ENCODE data around the gene GALNT12.

The GALNT12 gene

DNA sequence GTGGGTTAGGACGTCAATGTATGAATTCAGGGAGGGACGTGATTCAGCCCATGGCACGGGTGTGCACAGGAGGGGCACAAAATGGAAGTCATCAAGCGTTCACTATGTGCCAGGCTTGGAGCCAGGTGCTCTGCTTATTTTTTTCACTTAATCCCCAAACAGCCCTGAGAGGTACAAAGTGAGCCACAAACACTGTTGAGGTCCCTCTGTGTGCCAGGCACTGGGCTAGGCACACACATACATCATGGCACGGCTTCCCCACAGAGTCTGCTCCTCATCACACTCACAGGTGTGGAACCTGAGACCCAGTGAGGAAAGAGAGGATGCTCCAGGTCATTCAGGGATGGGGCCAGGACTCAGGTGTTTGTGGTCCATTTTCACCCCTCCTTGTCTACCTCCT, 68.1 kb downstream of the GALNT12 start:
- DNase-seq (ENCODE audit: low read depth, low spot score) = no peak
- H3K9ac ChIP-seq (ENCODE audit: insufficient read length) = no peak overlapping the region
- no peak for TF ChIP-seq POLR2AphosphoS5 (IDR thresholded peaks at IDR 0.05; ENCODE audit: borderline replicate concordance, low read depth, low read length)
- TF ChIP-seq FOXP2 (optimal IDR thresholded peaks at IDR 0.05; ENCODE audit: control extremely low read depth, extremely low read length, insufficient read depth) = no peak
- TF ChIP-seq EZH2 (IDR thresholded peaks at IDR 0.05) = no peak

GRCh38 chr9:98877311-98877710, 69.8 kb downstream of the GALNT12 start:
- no peak for TF ChIP-seq EZH2 (IDR thresholded peaks at IDR 0.05)
- no peak for TF ChIP-seq POLR2AphosphoS5 (IDR thresholded peaks at IDR 0.05; ENCODE audit: borderline replicate concordance, low read depth, low read length)
- no peak for TF ChIP-seq FOXP2 (optimal IDR thresholded peaks at IDR 0.05; ENCODE audit: control extremely low read depth, extremely low read length, insufficient read depth)

More for the DNA sequence above, 68.1 kb downstream of the GALNT12 start:
- Histone ChIP-seq H3K27ac (no peak overlapping the region), H3K36me3 (ENCODE audit: insufficient read depth, low read length) (no peaks in the 10 kb centered on the region), H3K4me3 (no peak overlapping the region), H3K9me3 (ENCODE audit: low read depth, low read length) (no peaks in the 10 kb centered on the region)

GRCh38 chr9:98879094-98879962, 71.9 kb downstream of the GALNT12 start:
- no peak overlapping the region for H3K27ac ChIP-seq
- no peak for TF ChIP-seq EZH2 (IDR thresholded peaks at IDR 0.05)
- TF ChIP-seq FOXP2 (optimal IDR thresholded peaks at IDR 0.05; ENCODE audit: control extremely low read depth, extremely low read length, insufficient read depth) = no peak
- no peak for TF ChIP-seq POLR2AphosphoS5 (IDR thresholded peaks at IDR 0.05; ENCODE audit: borderline replicate concordance, low read depth, low read length)
- no peaks in the 10 kb centered on the region for H3K9me3 ChIP-seq (ENCODE audit: low read depth, low read length)
- no peak overlapping the region for H3K9ac ChIP-seq (ENCODE audit: insufficient read length)
- no peaks in the 10 kb centered on the region for H3K36me3 ChIP-seq (ENCODE audit: insufficient read depth, low read length)
- DNase-seq (ENCODE audit: low read depth, low spot score) = no peak
- H3K4me3 ChIP-seq = no peak overlapping the region

More at GRCh38 chr9:98877311-98877710, 69.8 kb downstream of the GALNT12 start:
- no peak overlapping the region for H3K9ac ChIP-seq (ENCODE audit: insufficient read length)
- no peaks in the 10 kb centered on the region for H3K36me3 ChIP-seq (ENCODE audit: insufficient read depth, low read length)
- no peak overlapping the region for H3K27ac ChIP-seq
- no peaks in the 10 kb centered on the region for H3K9me3 ChIP-seq (ENCODE audit: low read depth, low read length)
- no peak for DNase-seq (ENCODE audit: low read depth, low spot score)
- no peak overlapping the region for H3K4me3 ChIP-seq

- H3K36me3 ChIP-seq (ENCODE audit: insufficient read depth, low read length) = no peaks in the 10 kb centered on the region
- no peak overlapping the region for H3K4me3 ChIP-seq
- H3K9me3 ChIP-seq (ENCODE audit: low read depth, low read length) = no peaks in the 10 kb centered on the region
- no peak for DNase-seq (ENCODE audit: low read depth, low spot score)
- TF ChIP-seq EZH2 (IDR thresholded peaks at IDR 0.05) (no peak), POLR2AphosphoS5 (IDR thresholded peaks at IDR 0.05; ENCODE audit: borderline replicate concordance, low read depth, low read length) (no peak), FOXP2 (optimal IDR thresholded peaks at IDR 0.05; ENCODE audit: control extremely low read depth, extremely low read length, insufficient read depth) (no peak)
- no peak overlapping the region for H3K27ac ChIP-seq
- no peak overlapping the region for H3K9ac ChIP-seq (ENCODE audit: insufficient read length)
These were observed 72.5 kb downstream of the GALNT12 start for GRCh38 chr9:98879963-98880310.

GRCh38 chr9:98880311-98881015, 73.0 kb downstream of the GALNT12 start:
- Histone ChIP-seq H3K27ac (no peak overlapping the region), H3K9ac (ENCODE audit: insufficient read length) (no peak overlapping the region), H3K4me3 (no peak overlapping the region), H3K36me3 (ENCODE audit: insufficient read depth, low read length) (no peaks in the 10 kb centered on the region), H3K9me3 (ENCODE audit: low read depth, low read length) (no peaks in the 10 kb centered on the region)
- TF ChIP-seq FOXP2 (optimal IDR thresholded peaks at IDR 0.05; ENCODE audit: control extremely low read depth, extremely low read length, insufficient read depth) = no peak
- no peak for TF ChIP-seq EZH2 (IDR thresholded peaks at IDR 0.05)
- TF ChIP-seq POLR2AphosphoS5 (IDR thresholded peaks at IDR 0.05; ENCODE audit: borderline replicate concordance, low read depth, low read length) = no peak
- no peak for DNase-seq (ENCODE audit: low read depth, low spot score)

DNA sequence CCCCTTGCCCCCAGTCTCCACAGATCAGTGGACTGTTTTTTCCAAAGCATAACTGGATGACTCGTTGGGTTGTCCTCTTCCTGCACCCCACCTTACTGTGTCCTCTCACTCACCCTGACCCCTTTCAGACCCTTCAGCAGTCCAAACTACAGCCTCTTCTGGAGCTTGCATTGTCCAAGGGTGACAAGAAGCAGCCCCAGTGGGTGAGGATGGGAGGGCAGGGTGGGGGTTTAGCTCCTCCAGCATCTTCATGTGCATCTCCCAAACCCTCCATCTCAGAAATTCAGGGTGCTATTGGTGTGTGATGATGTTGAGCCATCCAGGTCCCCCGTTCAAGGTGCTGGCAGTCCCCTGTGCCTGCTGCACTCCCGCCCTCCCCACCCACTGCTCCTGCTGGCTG, 73.9 kb downstream of the GALNT12 start:
- DNase-seq (ENCODE audit: low read depth, low spot score) = no peak

GRCh38 chr9:98881836-98882568, 74.5 kb downstream of the GALNT12 start:
- Histone ChIP-seq H3K4me3 (no peak overlapping the region), H3K9ac (ENCODE audit: insufficient read length) (no peak overlapping the region), H3K27ac (no peak overlapping the region), H3K9me3 (ENCODE audit: low read depth, low read length) (no peaks in the 10 kb centered on the region), H3K36me3 (ENCODE audit: insufficient read depth, low read length) (no peaks in the 10 kb centered on the region)
- DNase-seq (ENCODE audit: low read depth, low spot score) = no peak
- TF ChIP-seq FOXP2 (optimal IDR thresholded peaks at IDR 0.05; ENCODE audit: control extremely low read depth, extremely low read length, insufficient read depth) = no peak
- no peak for TF ChIP-seq POLR2AphosphoS5 (IDR thresholded peaks at IDR 0.05; ENCODE audit: borderline replicate concordance, low read depth, low read length)
- TF ChIP-seq EZH2 (IDR thresholded peaks at IDR 0.05) = no peak

More for the DNA sequence above, 73.9 kb downstream of the GALNT12 start:
- TF ChIP-seq POLR2AphosphoS5 (IDR thresholded peaks at IDR 0.05; ENCODE audit: borderline replicate concordance, low read depth, low read length) = no peak
- H3K9ac ChIP-seq (ENCODE audit: insufficient read length) = no peak overlapping the region
- no peak overlapping the region for H3K27ac ChIP-seq
- no peak overlapping the region for H3K4me3 ChIP-seq
- H3K9me3 ChIP-seq (ENCODE audit: low read depth, low read length) = no peaks in the 10 kb centered on the region
- no peaks in the 10 kb centered on the region for H3K36me3 ChIP-seq (ENCODE audit: insufficient read depth, low read length)

- no peak for DNase-seq (ENCODE audit: low read depth, low spot score)
- Histone ChIP-seq H3K4me3 (no peak overlapping the region), H3K9ac (ENCODE audit: insufficient read length) (no peak overlapping the region), H3K9me3 (ENCODE audit: low read depth, low read length) (no peaks in the 10 kb centered on the region), H3K27ac (no peak overlapping the region), H3K36me3 (ENCODE audit: insufficient read depth, low read length) (no peaks in the 10 kb centered on the region)
- TF ChIP-seq EZH2 (IDR thresholded peaks at IDR 0.05) = no peak
- no peak for TF ChIP-seq FOXP2 (optimal IDR thresholded peaks at IDR 0.05; ENCODE audit: control extremely low read depth, extremely low read length, insufficient read depth)
- TF ChIP-seq POLR2AphosphoS5 (IDR thresholded peaks at IDR 0.05; ENCODE audit: borderline replicate concordance, low read depth, low read length) = no peak
These were observed 75.1 kb downstream of the GALNT12 start for GRCh38 chr9:98882569-98882923.

Measured in SK-N-MC (cell line).